ENCODE results near the gene FNDC10.

Gene FNDC10

DNA sequence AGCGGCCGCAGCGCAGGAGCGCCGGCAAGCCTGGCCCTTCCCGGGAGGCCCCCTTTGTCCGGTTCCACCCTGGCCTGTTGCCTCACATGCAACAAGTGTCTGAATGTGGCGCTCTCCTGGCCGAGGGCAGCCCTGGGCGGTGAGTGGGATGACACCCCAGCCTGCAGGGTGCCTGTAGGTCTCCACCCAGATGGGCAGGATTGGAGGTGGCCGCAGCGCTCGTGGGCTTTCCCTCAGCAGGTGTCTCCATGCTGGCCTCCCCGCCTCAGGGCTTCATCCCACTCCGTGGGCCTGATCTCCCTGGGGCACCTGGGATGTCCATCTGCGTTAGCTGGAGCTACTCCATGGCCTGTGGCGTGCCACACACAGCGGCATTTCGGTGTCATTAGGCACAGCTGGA, 16.9 kb upstream of the FNDC10 start:
- no peaks in the 10 kb centered on the region for H4K20me1 ChIP-seq (ENCODE audit: insufficient read depth, low read length)
- H3K4me2 ChIP-seq (ENCODE audit: low read length), result peak overlapping the region; percentile 66
- H3K4me1 ChIP-seq (ENCODE audit: insufficient read depth, low read length, severe bottlenecking), result peaks cover 25% of the 10 kb centered on the region
- H2AFZ ChIP-seq (ENCODE audit: low read length), result no peak overlapping the region
- H3K9ac ChIP-seq (ENCODE audit: low read length), result peak overlapping the region; percentile 98
- no peaks in the 10 kb centered on the region for H3K9me3 ChIP-seq (ENCODE audit: low read length)
- no peaks in the 10 kb centered on the region for H3K9me2 ChIP-seq (ENCODE audit: low read depth, low read length)
- no peaks in the 10 kb centered on the region; the same call in 1 of the 2 replicates for H3K27me3 ChIP-seq (ENCODE audit: insufficient read depth, low read length)
- H3K79me2 ChIP-seq (ENCODE audit: insufficient read depth, low read length), result no peaks in the 10 kb centered on the region
- no peaks in the 10 kb centered on the region for H3F3A ChIP-seq (ENCODE audit: insufficient read depth, low read length)
- peak overlapping the region; percentile 89 for H3K4me3 ChIP-seq (ENCODE audit: low read depth, low read length, poor library complexity, severe bottlenecking)
- TF ChIP-seq EZH2 (IDR thresholded peaks at IDR 0.05; ENCODE audit: borderline replicate concordance, low read length), result no peak
- TF ChIP-seq, protein P1, sequence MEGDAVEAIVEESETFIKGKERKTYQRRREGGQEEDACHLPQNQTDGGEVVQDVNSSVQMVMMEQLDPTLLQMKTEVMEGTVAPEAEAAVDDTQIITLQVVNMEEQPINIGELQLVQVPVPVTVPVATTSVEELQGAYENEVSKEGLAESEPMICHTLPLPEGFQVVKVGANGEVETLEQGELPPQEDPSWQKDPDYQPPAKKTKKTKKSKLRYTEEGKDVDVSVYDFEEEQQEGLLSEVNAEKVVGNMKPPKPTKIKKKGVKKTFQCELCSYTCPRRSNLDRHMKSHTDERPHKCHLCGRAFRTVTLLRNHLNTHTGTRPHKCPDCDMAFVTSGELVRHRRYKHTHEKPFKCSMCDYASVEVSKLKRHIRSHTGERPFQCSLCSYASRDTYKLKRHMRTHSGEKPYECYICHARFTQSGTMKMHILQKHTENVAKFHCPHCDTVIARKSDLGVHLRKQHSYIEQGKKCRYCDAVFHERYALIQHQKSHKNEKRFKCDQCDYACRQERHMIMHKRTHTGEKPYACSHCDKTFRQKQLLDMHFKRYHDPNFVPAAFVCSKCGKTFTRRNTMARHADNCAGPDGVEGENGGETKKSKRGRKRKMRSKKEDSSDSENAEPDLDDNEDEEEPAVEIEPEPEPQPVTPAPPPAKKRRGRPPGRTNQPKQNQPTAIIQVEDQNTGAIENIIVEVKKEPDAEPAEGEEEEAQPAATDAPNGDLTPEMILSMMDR (IDR thresholded peaks at IDR 0.05; ENCODE audit: low read length), result no peak
- no peak overlapping the region for H3K27ac ChIP-seq (ENCODE audit: low read depth, low read length, poor library complexity, severe bottlenecking)
- H3K36me3 ChIP-seq (ENCODE audit: insufficient read depth, low read length), result no peaks in the 10 kb centered on the region; the same call in 1 of the 2 replicates

DNA sequence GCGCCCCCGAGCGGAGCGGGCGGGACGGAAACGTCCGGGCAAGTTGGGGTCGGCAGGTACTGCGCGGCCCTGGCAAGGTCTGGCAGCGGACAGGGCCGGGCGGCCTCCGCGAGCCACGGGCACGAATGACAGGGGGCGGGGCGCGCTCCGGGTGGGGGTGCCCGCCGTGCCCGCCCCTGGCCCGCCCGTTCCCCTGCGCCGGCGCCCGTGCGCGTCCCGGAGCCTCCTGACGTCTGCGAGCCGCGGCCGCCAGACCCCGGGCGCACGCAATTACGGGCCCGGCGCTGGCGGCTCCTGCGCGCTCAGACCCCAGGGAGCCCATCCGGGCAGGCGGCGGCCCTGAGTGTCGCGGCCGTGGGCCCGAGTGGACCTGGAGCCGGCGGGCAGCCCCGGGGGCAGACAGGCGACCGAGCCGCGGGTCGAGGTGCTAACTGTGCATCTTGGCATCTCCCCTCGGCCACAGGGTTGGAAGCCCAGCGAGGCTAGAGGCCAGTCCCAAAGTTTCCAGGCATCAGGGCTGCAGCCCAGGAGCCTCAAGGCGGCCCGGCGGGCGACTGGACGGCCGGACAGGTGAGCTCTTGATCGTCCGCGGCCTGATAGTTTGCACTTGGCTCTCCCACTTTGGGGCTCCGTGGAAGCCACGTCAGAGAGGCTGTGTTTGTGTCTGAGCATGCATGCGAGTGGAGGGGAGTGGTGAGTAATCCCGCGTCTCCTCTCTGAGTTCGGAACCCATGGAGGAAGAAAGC, 16.3 kb upstream of the FNDC10 start:
- H3K9ac ChIP-seq (ENCODE audit: low read length), result peak overlapping the region; percentile 98
- peaks cover 25% of the 10 kb centered on the region for H3K4me1 ChIP-seq (ENCODE audit: insufficient read depth, low read length, severe bottlenecking)
- peak overlapping the region; percentile 66 for H3K4me2 ChIP-seq (ENCODE audit: low read length)
- no peak overlapping the region for H3K27ac ChIP-seq (ENCODE audit: low read depth, low read length, poor library complexity, severe bottlenecking)
- H3K9me2 ChIP-seq (ENCODE audit: low read depth, low read length), result no peaks in the 10 kb centered on the region
- H4K20me1 ChIP-seq (ENCODE audit: insufficient read depth, low read length), result no peaks in the 10 kb centered on the region
- TF ChIP-seq EZH2 (IDR thresholded peaks at IDR 0.05; ENCODE audit: borderline replicate concordance, low read length), result no peak
- TF ChIP-seq, protein P1 (IDR thresholded peaks at IDR 0.05; ENCODE audit: low read length), result no peak
- no peaks in the 10 kb centered on the region for H3F3A ChIP-seq (ENCODE audit: insufficient read depth, low read length)
- H3K79me2 ChIP-seq (ENCODE audit: insufficient read depth, low read length), result no peaks in the 10 kb centered on the region
- peak overlapping the region; percentile 89 for H3K4me3 ChIP-seq (ENCODE audit: low read depth, low read length, poor library complexity, severe bottlenecking)
- no peaks in the 10 kb centered on the region for H3K9me3 ChIP-seq (ENCODE audit: low read length)
- no peak overlapping the region for H2AFZ ChIP-seq (ENCODE audit: low read length)
- no peaks in the 10 kb centered on the region; the same call in 1 of the 2 replicates for H3K27me3 ChIP-seq (ENCODE audit: insufficient read depth, low read length)
- no peaks in the 10 kb centered on the region; the same call in 1 of the 2 replicates for H3K36me3 ChIP-seq (ENCODE audit: insufficient read depth, low read length)

DNA sequence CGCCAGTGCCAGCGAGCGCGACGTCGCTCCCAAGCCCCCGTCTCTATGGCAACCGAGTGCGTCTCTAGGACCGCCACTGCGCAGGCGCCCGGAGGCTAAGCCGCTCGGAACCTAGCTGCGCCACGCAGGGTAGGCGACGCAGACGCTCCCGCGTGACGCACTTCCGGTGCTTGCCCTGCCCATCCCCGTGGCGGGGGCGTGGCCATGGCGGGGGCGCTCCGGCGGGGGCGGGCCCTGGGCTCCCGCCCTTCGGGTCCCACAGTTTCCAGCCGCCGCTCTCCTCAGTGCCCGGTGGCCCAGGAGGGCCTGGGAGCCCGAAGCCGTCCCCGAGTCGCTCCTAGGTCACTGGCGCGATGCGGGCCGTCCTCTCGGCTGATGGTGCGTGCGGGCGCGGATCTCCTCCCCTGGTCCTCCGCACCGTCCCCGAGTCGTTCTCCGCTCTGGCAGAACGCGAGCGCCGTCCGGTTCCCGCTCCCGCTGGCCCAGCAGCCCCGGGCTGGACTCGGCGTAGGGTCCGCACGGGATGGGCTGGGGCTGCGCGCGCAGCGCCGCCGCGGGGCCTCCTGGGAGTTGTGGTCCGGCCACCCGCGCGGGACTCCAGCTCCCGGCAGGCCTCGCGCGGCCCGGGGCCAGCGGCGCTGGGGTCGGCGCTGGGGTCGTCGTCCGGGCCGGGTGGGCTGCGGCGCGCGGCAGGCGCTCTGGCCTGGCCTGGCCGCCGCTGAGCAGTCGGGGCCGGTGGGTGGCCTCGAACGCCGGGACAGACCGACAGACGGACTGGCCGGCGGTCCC, 15.5 kb upstream of the FNDC10 start, which contains the start of gene MIB2:
TSS of gene MIB2 (plus strand) at position 245 of the 789 bp plus-strand sequence. CDS start 7,953 bp downstream, outside the sequence.
- no peaks in the 10 kb centered on the region; the same call in 1 of the 2 replicates for H3K36me3 ChIP-seq (ENCODE audit: insufficient read depth, low read length)
- no peaks in the 10 kb centered on the region for H4K20me1 ChIP-seq (ENCODE audit: insufficient read depth, low read length)
- peak within 1 kb of the TSS; percentile 66 for H3K4me2 ChIP-seq (ENCODE audit: low read length)
- peaks cover 25% of the 10 kb centered on the region for H3K4me1 ChIP-seq (ENCODE audit: insufficient read depth, low read length, severe bottlenecking)
- H2AFZ ChIP-seq (ENCODE audit: low read length), result no peak within 1 kb of the TSS
- H3F3A ChIP-seq (ENCODE audit: insufficient read depth, low read length), result no peaks in the 10 kb centered on the region
- no peaks in the 10 kb centered on the region for H3K9me3 ChIP-seq (ENCODE audit: low read length)
- H3K9ac ChIP-seq (ENCODE audit: low read length), result peak within 1 kb of the TSS; percentile 98
- peak within 1 kb of the TSS; percentile 85 for H3K27ac ChIP-seq (ENCODE audit: low read depth, low read length, poor library complexity, severe bottlenecking)
- H3K9me2 ChIP-seq (ENCODE audit: low read depth, low read length), result no peaks in the 10 kb centered on the region
- peak within 1 kb of the TSS; percentile 89 for H3K4me3 ChIP-seq (ENCODE audit: low read depth, low read length, poor library complexity, severe bottlenecking)
- H3K79me2 ChIP-seq (ENCODE audit: insufficient read depth, low read length), result no peaks in the 10 kb centered on the region
- TF ChIP-seq, protein P1 (IDR thresholded peaks at IDR 0.05; ENCODE audit: low read length), result no peak
- no peak for TF ChIP-seq EZH2 (IDR thresholded peaks at IDR 0.05; ENCODE audit: borderline replicate concordance, low read length)
- no peaks in the 10 kb centered on the region for H3K27me3 ChIP-seq (ENCODE audit: insufficient read depth, low read length)

All from OCI-LY1 (cell line).